Neural cell (in vitro differentiated cells): Measurements from ENCODE around the gene KRTAP19-3. TPM values are rescaled to one million over a fixed set of nuclear protein-coding genes. Genes with fewer than 3 reads are reported as not detected.

Experiments used
- H2AFZ ChIP-seq: fragments of 200-600, 300-800 bp; sonication (generic), shearing (Covaris generic); 2 replicates; pipeline ENCODE4 v1.6.0; 2014; ENCODE audit warnings: low read depth, mild to moderate bottlenecking, antibody characterized with exemption, low read length, moderate library complexity
- H3F3A ChIP-seq: fragments of 200-600 bp; shearing (Covaris generic); 2 replicates; pipeline ENCODE4 v1.6.1; 2016; ENCODE audit warnings: mild to moderate bottlenecking, moderate library complexity, mixed read lengths, antibody characterized with exemption, low read length; ENCODE audit not compliant: insufficient read depth, poor library complexity, severe bottlenecking
- H3K27ac ChIP-seq: fragments of 200-600, 300-800 bp; sonication (generic), shearing (Covaris generic); 2 replicates; pipeline ENCODE4 v1.5.1; 2014; ENCODE audit warnings: mild to moderate bottlenecking, low read length, moderate library complexity
- H3K27me3 ChIP-seq: fragments of 300-800, 200-600 bp; sonication (generic), shearing (Covaris generic); 2 replicates; pipeline ENCODE4 v1.6.0; 2014; ENCODE audit warnings: mild to moderate bottlenecking, low read depth, low read length, moderate library complexity; ENCODE audit not compliant: insufficient read depth
- H3K36me3 ChIP-seq: fragments of 300-800, 200-600 bp; sonication (generic), shearing (Covaris generic); 2 replicates; pipeline ENCODE4 v1.5.1; 2014; ENCODE audit warnings: mild to moderate bottlenecking, antibody characterized with exemption, low read length, moderate library complexity; ENCODE audit not compliant: insufficient read depth
- H3K4me2 ChIP-seq: fragments of 300-800, 200-600 bp; sonication (generic), shearing (Covaris generic); 2 replicates; pipeline ENCODE4 v1.6.0; 2014; ENCODE audit warnings: mild to moderate bottlenecking, low read length
- H3K4me3 ChIP-seq: fragments of 300-800, 200-600 bp; sonication (generic), shearing (Covaris generic); 2 replicates; pipeline ENCODE4 v1.5.1; 2014; ENCODE audit warnings: mild to moderate bottlenecking, low read length, moderate library complexity
- H3K79me2 ChIP-seq: fragments of 200-600 bp; shearing (Covaris generic); replicated peaks from 2 replicates; pipeline ENCODE4 v1.6.0; 2014; ENCODE audit warnings: mild to moderate bottlenecking, low read length, moderate library complexity; ENCODE audit not compliant: insufficient read depth
- H3K9ac ChIP-seq: fragments of 300-800, 200-600 bp; sonication (generic), shearing (Covaris generic); 2 replicates; pipeline ENCODE4 v1.6.1; 2016; ENCODE audit warnings: mild to moderate bottlenecking, low read length, mixed read lengths
- H3K9me2 ChIP-seq: fragments of 200-600 bp; shearing (Covaris generic); 2 replicates; pipeline ENCODE4 v1.6.1; 2016; ENCODE audit warnings: mild to moderate bottlenecking, low read length, mixed read lengths; ENCODE audit not compliant: insufficient read depth
- H3K9me3 ChIP-seq: fragments of 200-600, 300-800 bp; sonication (generic), shearing (Covaris generic); 2 replicates; pipeline ENCODE4 v1.6.1; 2016; ENCODE audit warnings: mild to moderate bottlenecking, mixed run types, low read length, moderate library complexity, mixed read lengths
- H4K20me1 ChIP-seq: fragments of 200-600 bp; shearing (Covaris generic); 2 replicates; pipeline ENCODE4 v1.6.1; 2016; ENCODE audit warnings: mild to moderate bottlenecking, mixed run types; ENCODE audit not compliant: insufficient read depth
- CTCF ChIP-seq: fragments of 450-650 bp; IDR thresholded peaks from 2 replicates; pipeline ENCODE4 v1.5.1; 2014; ENCODE audit warnings: antibody characterized with exemption, mild to moderate bottlenecking, moderate library complexity; ENCODE audit not compliant: poor library complexity, severe bottlenecking
- EP300 ChIP-seq: fragments of 450-650 bp; conservative IDR thresholded peaks from 2 replicates; pipeline ENCODE4 v1.6.1; 2014; ENCODE audit warnings: antibody characterized with exemption, mild to moderate bottlenecking, moderate library complexity; ENCODE audit not compliant: poor library complexity, severe bottlenecking
- EZH2 ChIP-seq: fragments of 200-600, 300-800 bp; shearing (Covaris generic), sonication (generic); IDR thresholded peaks from 2 replicates; pipeline ENCODE4 v1.6.1; 2014; ENCODE audit warnings: antibody characterized with exemption, low read length, borderline replicate concordance, mild to moderate bottlenecking; ENCODE audit not compliant: insufficient read depth, poor library complexity, severe bottlenecking
- MXI1 ChIP-seq: fragments of 450-650 bp; conservative IDR thresholded peaks from 2 replicates; pipeline ENCODE4 v1.6.1; 2014; ENCODE audit warnings: antibody characterized with exemption, mild to moderate bottlenecking; ENCODE audit not compliant: poor library complexity, severe bottlenecking
- POLR2AphosphoS5 ChIP-seq: IDR thresholded peaks from 2 replicates; pipeline ENCODE4 v1.6.1; 2012
- RAD21 ChIP-seq: fragments of 450-650 bp; conservative IDR thresholded peaks from 2 replicates; pipeline ENCODE4 v1.6.1; 2014; ENCODE audit warnings: antibody characterized with exemption, mild to moderate bottlenecking, moderate library complexity
- SMC3 ChIP-seq: fragments of 450-650 bp; conservative IDR thresholded peaks from 2 replicates; pipeline ENCODE4 v1.6.1; 2014; ENCODE audit warnings: antibody characterized with exemption, mild to moderate bottlenecking, moderate library complexity; ENCODE audit not compliant: poor library complexity
- TAF1 ChIP-seq: IDR thresholded peaks from 2 replicates; pipeline ENCODE4 v1.6.1; 2012; ENCODE audit warnings: low read depth
- polyA plus RNA-seq: library from polyadenylated mRNA; depleted of rRNA; stranded (reverse); fragments of >200 nt; gene quantifications from 2 replicates; pipeline ENCODE4 v1.2.3, GENCODE V29; 2014
- TF ChIP-seq, protein P1 (sequence below): IDR thresholded peaks from 2 replicates; pipeline ENCODE4 v1.6.1; 2012; ENCODE audit warnings: borderline replicate concordance

KRTAP19-3 gene
- polyA plus RNA-seq, 1 donor from 2014 or later, result not detected

- Histone ChIP-seq H3K27me3 (no peaks in the 10 kb centered on the region), H3K9ac (no peak overlapping the region), H4K20me1 (no peaks in the 10 kb centered on the region), H3K9me2 (no peaks in the 10 kb centered on the region), H3K4me3 (no peak overlapping the region), H3K79me2 (no peaks in the 10 kb centered on the region), H3K4me2 (no peak overlapping the region), H3F3A (no peaks in the 10 kb centered on the region), H3K27ac (no peak overlapping the region), H3K9me3 (no peaks in the 10 kb centered on the region), H3K36me3 (no peaks in the 10 kb centered on the region), H2AFZ (no peak overlapping the region)
- no peak for TF ChIP-seq EZH2
- TF ChIP-seq SMC3, result no peak
- TF ChIP-seq CTCF, result no peak
- TF ChIP-seq, protein P1, sequence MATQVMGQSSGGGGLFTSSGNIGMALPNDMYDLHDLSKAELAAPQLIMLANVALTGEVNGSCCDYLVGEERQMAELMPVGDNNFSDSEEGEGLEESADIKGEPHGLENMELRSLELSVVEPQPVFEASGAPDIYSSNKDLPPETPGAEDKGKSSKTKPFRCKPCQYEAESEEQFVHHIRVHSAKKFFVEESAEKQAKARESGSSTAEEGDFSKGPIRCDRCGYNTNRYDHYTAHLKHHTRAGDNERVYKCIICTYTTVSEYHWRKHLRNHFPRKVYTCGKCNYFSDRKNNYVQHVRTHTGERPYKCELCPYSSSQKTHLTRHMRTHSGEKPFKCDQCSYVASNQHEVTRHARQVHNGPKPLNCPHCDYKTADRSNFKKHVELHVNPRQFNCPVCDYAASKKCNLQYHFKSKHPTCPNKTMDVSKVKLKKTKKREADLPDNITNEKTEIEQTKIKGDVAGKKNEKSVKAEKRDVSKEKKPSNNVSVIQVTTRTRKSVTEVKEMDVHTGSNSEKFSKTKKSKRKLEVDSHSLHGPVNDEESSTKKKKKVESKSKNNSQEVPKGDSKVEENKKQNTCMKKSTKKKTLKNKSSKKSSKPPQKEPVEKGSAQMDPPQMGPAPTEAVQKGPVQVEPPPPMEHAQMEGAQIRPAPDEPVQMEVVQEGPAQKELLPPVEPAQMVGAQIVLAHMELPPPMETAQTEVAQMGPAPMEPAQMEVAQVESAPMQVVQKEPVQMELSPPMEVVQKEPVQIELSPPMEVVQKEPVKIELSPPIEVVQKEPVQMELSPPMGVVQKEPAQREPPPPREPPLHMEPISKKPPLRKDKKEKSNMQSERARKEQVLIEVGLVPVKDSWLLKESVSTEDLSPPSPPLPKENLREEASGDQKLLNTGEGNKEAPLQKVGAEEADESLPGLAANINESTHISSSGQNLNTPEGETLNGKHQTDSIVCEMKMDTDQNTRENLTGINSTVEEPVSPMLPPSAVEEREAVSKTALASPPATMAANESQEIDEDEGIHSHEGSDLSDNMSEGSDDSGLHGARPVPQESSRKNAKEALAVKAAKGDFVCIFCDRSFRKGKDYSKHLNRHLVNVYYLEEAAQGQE, result no peak
- no peak for TF ChIP-seq TAF1
- no peak for TF ChIP-seq MXI1
- no peak for TF ChIP-seq EP300
- no peak for TF ChIP-seq RAD21
Observed at GRCh38 chr21:30448514-30448913, 43.3 kb downstream of the KRTAP19-3 start.

DNA sequence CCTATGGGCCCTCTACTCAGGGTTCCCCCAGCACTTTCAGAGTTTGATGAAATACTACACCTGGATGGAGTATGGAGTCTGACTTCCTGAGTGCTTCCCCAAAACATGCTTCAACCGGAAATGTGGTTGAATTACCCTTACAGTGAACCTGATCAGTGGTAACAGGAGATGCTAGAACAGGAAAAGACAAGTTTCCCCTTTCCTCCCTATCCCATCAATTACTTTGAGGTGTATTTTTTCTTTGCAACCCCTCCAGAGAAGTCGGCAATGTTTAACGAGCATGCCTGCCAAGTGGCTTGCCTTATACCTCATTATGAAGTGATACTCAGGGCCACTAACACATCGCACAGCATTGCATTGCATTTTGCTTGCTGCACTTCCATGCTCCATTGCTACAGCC, 44.8 kb downstream of the KRTAP19-3 start:
- no peak overlapping the region for H3K4me2 ChIP-seq
- H3F3A ChIP-seq, result no peaks in the 10 kb centered on the region
- H3K9me2 ChIP-seq, result no peaks in the 10 kb centered on the region
- no peaks in the 10 kb centered on the region for H3K36me3 ChIP-seq
- no peaks in the 10 kb centered on the region for H3K79me2 ChIP-seq
- no peaks in the 10 kb centered on the region for H3K27me3 ChIP-seq
- H3K27ac ChIP-seq, result no peak overlapping the region
- no peak overlapping the region for H3K9ac ChIP-seq
- H3K4me3 ChIP-seq, result no peak overlapping the region
- TF ChIP-seq MXI1, result no peak
- TF ChIP-seq SMC3, result no peak
- TF ChIP-seq CTCF, result no peak
- TF ChIP-seq POLR2AphosphoS5, result no peak
- TF ChIP-seq RAD21, result no peak
- TF ChIP-seq EP300, result no peak
- TF ChIP-seq EZH2, result no peak
- TF ChIP-seq TAF1, result no peak
- TF ChIP-seq, protein P1, result no peak
- no peaks in the 10 kb centered on the region for H3K9me3 ChIP-seq
- H2AFZ ChIP-seq, result no peak overlapping the region
- no peaks in the 10 kb centered on the region for H4K20me1 ChIP-seq
